ENCODE measurements around the gene SAMD10.

DNA sequence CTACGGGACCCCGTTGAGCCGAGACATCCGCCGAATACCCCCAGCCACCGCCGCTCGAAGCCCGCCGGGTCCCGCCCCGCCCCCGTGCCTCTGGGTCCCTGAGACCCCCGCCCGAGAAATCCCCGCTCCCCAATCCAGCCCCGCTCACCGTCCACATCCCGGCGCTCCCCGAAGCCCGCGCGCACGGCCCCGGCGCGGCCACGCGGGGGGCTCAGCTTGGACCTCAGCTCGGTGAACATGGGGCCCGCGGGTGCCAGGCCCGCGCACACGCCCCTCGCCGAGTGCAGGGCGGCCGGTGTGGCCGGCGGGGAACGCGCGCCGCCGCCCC lies 249 bp downstream of the SAMD10 start:
- TF ChIP-seq POLR2A (IDR thresholded peaks at IDR 0.05) (no peak), CTCF (IDR thresholded peaks at IDR 0.05) (no peak), POLR2AphosphoS5 (IDR thresholded peaks at IDR 0.05) (no peak), EP300 (IDR thresholded peaks at IDR 0.05) (no peak)

All from stomach (tissue), 4 donors.